Adrenal gland (tissue), 12 donors: Measurements from ENCODE around the gene TMEM267. TPM values are rescaled to one million over a fixed set of nuclear protein-coding genes. Genes with fewer than 3 reads are reported as not detected.
"Not testable (repeated sequence)": the region's sequence is repeated elsewhere in the genome, so short reads cannot be mapped to it uniquely, and the experiment has no call there.

ENCODE experiments used
- DNase-seq, 7 donors: peaks; one replicate each; pipeline ENCODE4 v3.0.0-alpha.2; 2019 to 2020
- H3K27ac ChIP-seq, 5 donors: fragments of 200-600 bp; sonication (generic) in 4 of 5; 1 replicate in 3 of 5; 2 replicates in 2 of 5; pipeline versions ENCODE4 v1.5.1 to v1.8.0; 2016 to 2020; ENCODE audit warnings: mild to moderate bottlenecking in 1 of 5
- H3K27me3 ChIP-seq: fragments of 200-600 bp; 2 replicates; pipeline ENCODE4 v1.8.0; 2021
- H3K36me3 ChIP-seq, 2 donors: fragments of 200-600 bp; replicated peaks in 1 of 2; 1 replicate in 1 of 2; 2 replicates in 1 of 2; pipeline versions ENCODE4 v1.5.1 to v1.8.0; 2018 to 2022
- H3K4me1 ChIP-seq, 2 donors: fragments of 200-600 bp; replicated peaks in 1 of 2; 1 replicate in 1 of 2; 2 replicates in 1 of 2; pipeline versions ENCODE4 v1.5.1 to v1.8.0; 2018 to 2021
- H3K4me3 ChIP-seq, 4 donors: fragments of 200-600 bp; sonication (generic) in 3 of 4; one replicate each; pipeline ENCODE4 v1.5.1; 2016 to 2018
- H3K9me3 ChIP-seq, 3 donors: fragments of 200-600 bp; sonication (generic) in 1 of 3; replicated peaks in 1 of 3; 1 replicate in 2 of 3; 2 replicates in 1 of 3; pipeline versions ENCODE4 v1.5.1 to v1.8.0; 2016 to 2021
- POLR2A ChIP-seq, 2 donors: fragments of 450-650 bp; IDR thresholded peaks; one replicate each; pipeline ENCODE4 v1.6.1; 2017; ENCODE audit warnings: antibody characterized with exemption in 2 of 2, mild to moderate bottlenecking in 2 of 2, moderate library complexity in 1 of 2
- WGBS, 4 donors: extraction: QIAGEN DNeasy Blood & Tissue Kit in 2 of 4; methylation state at CpG; one replicate each; pipeline versions ENCODE4 v1.1.5 to v1.1.7; 2013 to 2017; 5-methylcytosine and 5-hydroxymethylcytosine counted together
- intact Hi-C, 2 donors: fragments of 100-400 bp; cut with DNase I; formaldehyde crosslinking; loops; one replicate each; pipeline versions ENCODE4 v1.14.1 to v1.15.0; 2022 to 2023
- polyA plus RNA-seq, 3 donors: library from polyadenylated mRNA; stranded (reverse); fragments of 200-250 nt in 2 of 3; fragments of 350-450 nt in 1 of 3; fragmentation: Illumina TruSeq in 1 of 3; extraction: RNeasy Lipid Tissue Mini Kit (QIAGEN cat#74804) in 1 of 3; gene quantifications; one replicate each; pipeline ENCODE4 v1.2.3, GENCODE V29; 2013 to 2014
- total RNA-seq, 9 donors: library from RNA; depleted of rRNA in 4 of 9; stranded (reverse); fragments of >200 nt in 4 of 9; fragments of 120-200 nt in 1 of 9; fragmentation: NEBNext Ultra II Directional in 1 of 9; extraction: Animal tissue kit (Norgen Biotek cat#: 25700) in 1 of 9; gene quantifications; one replicate each; pipeline versions ENCODE4 v1.1.0 to v1.2.4, GENCODE V29; 2013 to 2023
- TF ChIP-seq, protein P1 (sequence below), 6 experiments: fragments of 450-650 bp in 4 of 6; fragments of 200-600 bp in 2 of 6; sonication (generic) in 1 of 6; IDR thresholded peaks; 1 replicate in 5 of 6; 2 replicates in 1 of 6; pipeline versions ENCODE4 v1.5.1 to v1.8.0; 2016 to 2021; ENCODE audit warnings: antibody characterized with exemption in 6 of 6, mild to moderate bottlenecking in 2 of 6, moderate library complexity in 1 of 6
- donor health status: healthy with polysubstance abuse.
- donor health status: Bipolar disorder and iron deficiency.
- donor health status: DM: yes; HTN: yes; CAD: no.
- donor health status: DM: no; HTN: no; CAD: no.
- donor health status: DM: no; HTN: no; CAD: no.
- donor health status: DM: yes; HTN: yes; CAD: no.

Gene TMEM267
- total and polyA plus RNA-seq, 12 donors: 1.5 to 14.0 (median 7.8) TPM

DNA sequence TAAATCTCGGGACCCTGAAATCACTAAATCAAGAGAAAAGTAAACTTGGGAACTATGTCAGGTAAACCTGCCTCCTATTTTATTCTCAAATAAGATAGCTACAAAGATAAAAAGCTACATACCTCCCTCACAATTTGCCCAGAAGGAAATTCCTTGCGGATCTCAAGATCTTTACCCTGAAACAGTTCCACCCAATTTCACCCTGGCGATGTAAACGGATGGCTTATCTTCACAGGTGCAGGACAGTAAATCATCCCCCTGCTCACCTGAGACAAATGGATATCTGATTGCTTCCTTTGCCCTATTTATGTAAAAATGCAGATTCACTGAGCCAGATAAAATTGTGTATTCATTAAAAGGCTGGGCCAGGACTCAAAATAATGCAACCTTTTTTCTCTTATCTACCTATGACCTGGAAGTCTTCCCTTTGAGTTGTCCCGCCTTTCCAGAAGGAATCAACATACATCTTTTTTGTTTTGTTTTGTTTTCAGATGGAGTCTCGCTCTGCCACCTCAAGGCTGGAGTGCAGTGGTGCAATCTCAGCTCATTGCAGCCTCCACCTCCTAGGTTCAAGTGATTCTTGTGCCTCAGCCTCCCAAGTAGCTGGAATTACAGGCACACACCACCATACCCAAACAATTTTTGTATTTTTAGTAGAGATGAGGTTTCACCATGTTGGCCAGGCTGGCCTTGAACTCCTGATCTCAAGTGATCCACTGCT, 13.8 kb downstream of the TMEM267 start:
- no peak for TF ChIP-seq POLR2A (IDR thresholded peaks at IDR 0.05)
- TF ChIP-seq, protein P1, sequence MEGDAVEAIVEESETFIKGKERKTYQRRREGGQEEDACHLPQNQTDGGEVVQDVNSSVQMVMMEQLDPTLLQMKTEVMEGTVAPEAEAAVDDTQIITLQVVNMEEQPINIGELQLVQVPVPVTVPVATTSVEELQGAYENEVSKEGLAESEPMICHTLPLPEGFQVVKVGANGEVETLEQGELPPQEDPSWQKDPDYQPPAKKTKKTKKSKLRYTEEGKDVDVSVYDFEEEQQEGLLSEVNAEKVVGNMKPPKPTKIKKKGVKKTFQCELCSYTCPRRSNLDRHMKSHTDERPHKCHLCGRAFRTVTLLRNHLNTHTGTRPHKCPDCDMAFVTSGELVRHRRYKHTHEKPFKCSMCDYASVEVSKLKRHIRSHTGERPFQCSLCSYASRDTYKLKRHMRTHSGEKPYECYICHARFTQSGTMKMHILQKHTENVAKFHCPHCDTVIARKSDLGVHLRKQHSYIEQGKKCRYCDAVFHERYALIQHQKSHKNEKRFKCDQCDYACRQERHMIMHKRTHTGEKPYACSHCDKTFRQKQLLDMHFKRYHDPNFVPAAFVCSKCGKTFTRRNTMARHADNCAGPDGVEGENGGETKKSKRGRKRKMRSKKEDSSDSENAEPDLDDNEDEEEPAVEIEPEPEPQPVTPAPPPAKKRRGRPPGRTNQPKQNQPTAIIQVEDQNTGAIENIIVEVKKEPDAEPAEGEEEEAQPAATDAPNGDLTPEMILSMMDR (IDR thresholded peaks at IDR 0.05): no peak
- Histone ChIP-seq H3K27ac (no peak overlapping the region), H3K9me3 (peaks cover 0 to 4% (median 0%) of the 10 kb centered on the region in 3 donors), H3K36me3 (no peaks in the 10 kb centered on the region), H3K4me1 (no peaks in the 10 kb centered on the region), H3K27me3 (no peaks in the 10 kb centered on the region), H3K4me3 (no peak overlapping the region)
- 96 to 98% (median 97%) methylated on average over 6 of the region's 6 CpGs for WGBS, 4 donors
- intact Hi-C loops: no loop called here
- DNase-seq: no peak

DNA sequence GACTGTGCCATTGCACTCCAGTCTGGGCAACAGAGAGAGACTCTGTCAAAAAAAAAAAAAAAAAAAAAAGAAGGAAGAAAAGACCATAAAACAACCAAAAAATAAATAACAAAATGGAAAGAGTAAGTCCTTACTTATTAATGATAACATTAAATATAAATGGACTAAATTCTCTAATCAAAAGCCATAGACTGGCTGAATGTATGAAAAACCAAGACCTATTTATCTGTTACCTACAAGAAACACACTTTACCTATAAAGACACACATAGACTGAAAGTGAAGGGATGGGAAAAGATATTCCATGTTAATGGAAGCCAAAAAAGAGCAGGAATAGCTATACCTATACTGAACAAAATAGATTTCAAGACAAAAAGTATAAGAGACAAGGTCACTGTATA, 16.6 kb downstream of the TMEM267 start:
- TF ChIP-seq POLR2A (IDR thresholded peaks at IDR 0.05): no peak
- TF ChIP-seq, protein P1 (IDR thresholded peaks at IDR 0.05): no peak
- no peaks in the 10 kb centered on the region for H3K27me3 ChIP-seq
- intact Hi-C loops: no loop called here
- peaks cover 0 to 4% (median 0%) of the 10 kb centered on the region in 3 donors for H3K9me3 ChIP-seq
- no peak overlapping the region for H3K27ac ChIP-seq
- no peaks in the 10 kb centered on the region for H3K4me1 ChIP-seq
- no peak overlapping the region for H3K4me3 ChIP-seq
- no peak for DNase-seq
- H3K36me3 ChIP-seq: no peaks in the 10 kb centered on the region

DNA sequence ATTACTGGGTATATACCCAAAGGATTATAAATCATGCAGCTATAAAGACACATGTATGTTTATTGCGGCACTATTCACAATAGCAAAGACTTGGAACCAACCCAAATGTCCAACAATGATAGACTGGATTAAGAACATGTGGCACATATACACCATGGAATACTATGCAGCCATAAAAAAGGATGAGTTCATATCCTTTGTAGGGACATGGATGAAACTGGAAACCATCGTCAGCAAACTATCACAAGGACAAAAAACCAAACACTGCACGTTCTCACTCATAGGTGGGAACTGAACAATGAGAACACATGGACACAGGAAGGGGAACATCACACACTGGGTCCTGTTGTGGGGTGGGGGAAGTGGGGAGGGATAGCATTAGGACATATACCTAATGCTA, 18.2 kb downstream of the TMEM267 start:
- H3K27me3 ChIP-seq, H3K9me3 ChIP-seq, H3K4me3 ChIP-seq, DNase-seq, H3K4me1 ChIP-seq, intact Hi-C loops, H3K27ac ChIP-seq, H3K36me3 ChIP-seq: not testable (repeated sequence)
- 91 to 100% (median 98%) methylated on average over 3 of the region's 3 CpGs for WGBS, 4 donors

DNA sequence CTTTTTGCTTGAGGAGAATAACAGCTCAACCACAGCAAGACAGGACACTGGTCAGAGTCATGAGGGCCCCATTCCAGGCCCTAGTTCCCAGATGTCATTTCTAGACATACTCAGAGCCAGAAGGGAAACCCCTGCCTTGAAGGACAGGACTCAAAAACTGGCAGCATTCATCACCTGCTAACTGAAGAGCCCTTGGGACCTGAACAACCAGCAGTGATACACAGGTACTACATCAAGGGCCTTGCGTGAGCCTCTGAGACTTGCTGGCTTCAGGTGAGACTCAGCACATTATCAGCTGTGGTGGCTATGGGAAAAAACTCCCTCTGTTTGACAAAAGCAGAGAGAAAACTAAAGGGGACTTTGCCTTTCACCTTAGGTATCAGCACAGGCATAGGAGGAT, 22.6 kb downstream of the TMEM267 start:
- no peaks in the 10 kb centered on the region for H3K36me3 ChIP-seq
- TF ChIP-seq POLR2A (IDR thresholded peaks at IDR 0.05): no peak
- TF ChIP-seq, protein P1 (IDR thresholded peaks at IDR 0.05): no peak
- H3K4me1 ChIP-seq: no peaks in the 10 kb centered on the region
- no peaks in the 10 kb centered on the region for H3K27me3 ChIP-seq
- H3K27ac ChIP-seq: no peak overlapping the region
- no peak overlapping the region for H3K4me3 ChIP-seq
- no peak for DNase-seq
- no peaks in the 10 kb centered on the region for H3K9me3 ChIP-seq
- 80 to 100% (median 94%) methylated on average over 1 of the region's 1 CpG for WGBS, 4 donors
- intact Hi-C loops: no loop called here

DNA sequence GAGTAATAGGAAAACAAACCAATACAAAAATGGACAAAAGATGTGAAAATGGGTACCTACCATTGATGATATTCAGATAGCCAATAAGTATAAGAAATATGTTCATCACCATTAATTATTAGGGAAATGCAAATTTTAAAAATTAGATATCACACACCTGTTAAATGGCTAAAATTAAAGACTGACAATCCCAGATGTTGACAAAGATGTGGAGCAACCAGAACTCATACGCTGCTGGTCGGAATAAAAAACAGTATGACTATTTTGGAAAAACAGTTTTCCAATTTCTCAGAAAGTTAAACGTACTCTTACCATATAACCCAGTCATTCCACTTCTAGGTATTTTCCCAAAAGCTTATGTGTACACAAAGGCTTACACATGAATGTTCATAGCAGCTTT, 27.1 kb downstream of the TMEM267 start:
- WGBS, 4 donors: 92 to 98% (median 97%) methylated on average over 3 of the region's 3 CpGs
- intact Hi-C loops: no loop called here
- Histone ChIP-seq H3K4me1 (no peaks in the 10 kb centered on the region), H3K9me3 (no peaks in the 10 kb centered on the region), H3K27ac (no peak overlapping the region), H3K27me3 (no peaks in the 10 kb centered on the region), H3K36me3 (no peaks in the 10 kb centered on the region), H3K4me3 (no peak overlapping the region)
- DNase-seq: no peak
- TF ChIP-seq, protein P1 (IDR thresholded peaks at IDR 0.05): no peak
- no peak for TF ChIP-seq POLR2A (IDR thresholded peaks at IDR 0.05)

DNA sequence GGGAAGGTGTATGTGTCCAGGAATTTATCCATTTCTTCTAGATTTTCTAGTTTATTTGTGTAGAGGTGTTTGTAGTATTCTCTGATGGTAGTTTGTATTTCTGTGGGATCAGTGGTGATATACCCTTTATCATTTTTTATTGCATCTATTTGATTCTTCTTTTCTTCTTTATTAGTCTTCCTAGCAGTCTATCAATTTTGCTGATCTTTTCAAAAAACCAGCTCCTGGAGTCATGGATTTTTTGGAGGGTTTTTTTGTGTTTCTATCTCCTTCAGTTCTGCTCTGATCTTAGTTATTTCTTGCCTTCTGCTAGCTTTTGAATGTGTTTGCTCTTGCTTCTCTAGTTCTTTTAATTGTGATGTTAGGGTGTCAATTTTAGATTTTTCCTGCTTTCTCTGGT, 42.1 kb downstream of the TMEM267 start:
- H3K4me3 ChIP-seq, intact Hi-C loops, DNase-seq, H3K9me3 ChIP-seq, H3K27ac ChIP-seq, H3K36me3 ChIP-seq, H3K27me3 ChIP-seq, H3K4me1 ChIP-seq: not testable (repeated sequence)
